ENCODE results near the gene MZF1. TPM values are rescaled to one million over a fixed set of nuclear protein-coding genes. Genes with fewer than 3 reads are reported as not detected.

The MZF1 gene
- total RNA-seq, 1 donor from 2014 or later, result 17.4 TPM

DNA sequence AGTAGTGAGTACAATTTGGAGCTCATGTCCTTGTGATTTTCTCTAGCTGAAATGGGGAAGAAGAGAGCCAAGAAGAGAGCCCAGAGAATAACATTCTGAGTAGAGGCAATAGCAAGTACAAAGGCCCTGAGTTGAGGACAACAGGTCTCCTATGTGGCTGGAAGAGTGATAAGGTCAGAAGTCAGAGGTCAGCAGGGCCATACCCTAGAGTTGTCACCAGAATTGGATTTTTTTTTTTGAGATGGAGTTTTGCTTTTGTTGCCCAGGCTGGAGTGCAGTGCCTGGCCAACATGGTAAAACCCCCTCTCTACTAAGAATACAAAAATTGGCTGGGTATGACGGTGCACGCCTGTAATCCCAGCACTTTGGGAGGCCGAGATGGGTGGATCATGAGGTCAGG lies 37.3 kb downstream of the MZF1 start:
- no peaks in the 10 kb centered on the region for H3K9me3 Mint-ChIP-seq (ENCODE audit: unreplicated experiment)
- no peak overlapping the region for H3K4me3 Mint-ChIP-seq (ENCODE audit: unreplicated experiment)
- Histone ChIP-seq H3K4me2 (ENCODE audit: low read length) (no peak overlapping the region), H3K79me2 (ENCODE audit: insufficient read depth, low read length) (no peaks in the 10 kb centered on the region), H3K36me3 (ENCODE audit: insufficient read depth, low read length) (no peaks in the 10 kb centered on the region), H3K9ac (ENCODE audit: low read length) (no peak overlapping the region), H3K4me3 (ENCODE audit: insufficient read depth, low read depth, low read length) (no peak overlapping the region), H3K9me3 (ENCODE audit: insufficient read depth, low read depth, low read length) (no peaks in the 10 kb centered on the region), H3K27me3 (ENCODE audit: insufficient read depth, low read length) (peaks cover 21% of the 10 kb centered on the region), H2AFZ (ENCODE audit: low read depth, low read length) (no peak overlapping the region), H3K27ac (ENCODE audit: low read depth, low read length) (no peak overlapping the region), H3K4me1 (ENCODE audit: insufficient read depth, low read length) (no peaks in the 10 kb centered on the region), H4K20me1 (ENCODE audit: insufficient read depth, low read length) (no peaks in the 10 kb centered on the region)
- FAIRE-seq, result no peak
- no peak for DNase-seq (ENCODE audit: low read depth)
- H3K4me1 Mint-ChIP-seq (ENCODE audit: low read depth, unreplicated experiment), result no peaks in the 10 kb centered on the region
- TF ChIP-seq, protein P1, sequence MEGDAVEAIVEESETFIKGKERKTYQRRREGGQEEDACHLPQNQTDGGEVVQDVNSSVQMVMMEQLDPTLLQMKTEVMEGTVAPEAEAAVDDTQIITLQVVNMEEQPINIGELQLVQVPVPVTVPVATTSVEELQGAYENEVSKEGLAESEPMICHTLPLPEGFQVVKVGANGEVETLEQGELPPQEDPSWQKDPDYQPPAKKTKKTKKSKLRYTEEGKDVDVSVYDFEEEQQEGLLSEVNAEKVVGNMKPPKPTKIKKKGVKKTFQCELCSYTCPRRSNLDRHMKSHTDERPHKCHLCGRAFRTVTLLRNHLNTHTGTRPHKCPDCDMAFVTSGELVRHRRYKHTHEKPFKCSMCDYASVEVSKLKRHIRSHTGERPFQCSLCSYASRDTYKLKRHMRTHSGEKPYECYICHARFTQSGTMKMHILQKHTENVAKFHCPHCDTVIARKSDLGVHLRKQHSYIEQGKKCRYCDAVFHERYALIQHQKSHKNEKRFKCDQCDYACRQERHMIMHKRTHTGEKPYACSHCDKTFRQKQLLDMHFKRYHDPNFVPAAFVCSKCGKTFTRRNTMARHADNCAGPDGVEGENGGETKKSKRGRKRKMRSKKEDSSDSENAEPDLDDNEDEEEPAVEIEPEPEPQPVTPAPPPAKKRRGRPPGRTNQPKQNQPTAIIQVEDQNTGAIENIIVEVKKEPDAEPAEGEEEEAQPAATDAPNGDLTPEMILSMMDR (IDR thresholded peaks at IDR 0.05; ENCODE audit: insufficient read depth, low read depth, low read length), result no peak
- no peak for TF ChIP-seq EZH2 (IDR thresholded peaks at IDR 0.05; ENCODE audit: insufficient read depth, low read length)
- H3K36me3 Mint-ChIP-seq (ENCODE audit: low read depth, unreplicated experiment), result no peaks in the 10 kb centered on the region
- H3K27me3 Mint-ChIP-seq (ENCODE audit: low read depth, unreplicated experiment), result peaks cover 29% of the 10 kb centered on the region
- no peak overlapping the region for H3K27ac Mint-ChIP-seq (ENCODE audit: unreplicated experiment)

DNA sequence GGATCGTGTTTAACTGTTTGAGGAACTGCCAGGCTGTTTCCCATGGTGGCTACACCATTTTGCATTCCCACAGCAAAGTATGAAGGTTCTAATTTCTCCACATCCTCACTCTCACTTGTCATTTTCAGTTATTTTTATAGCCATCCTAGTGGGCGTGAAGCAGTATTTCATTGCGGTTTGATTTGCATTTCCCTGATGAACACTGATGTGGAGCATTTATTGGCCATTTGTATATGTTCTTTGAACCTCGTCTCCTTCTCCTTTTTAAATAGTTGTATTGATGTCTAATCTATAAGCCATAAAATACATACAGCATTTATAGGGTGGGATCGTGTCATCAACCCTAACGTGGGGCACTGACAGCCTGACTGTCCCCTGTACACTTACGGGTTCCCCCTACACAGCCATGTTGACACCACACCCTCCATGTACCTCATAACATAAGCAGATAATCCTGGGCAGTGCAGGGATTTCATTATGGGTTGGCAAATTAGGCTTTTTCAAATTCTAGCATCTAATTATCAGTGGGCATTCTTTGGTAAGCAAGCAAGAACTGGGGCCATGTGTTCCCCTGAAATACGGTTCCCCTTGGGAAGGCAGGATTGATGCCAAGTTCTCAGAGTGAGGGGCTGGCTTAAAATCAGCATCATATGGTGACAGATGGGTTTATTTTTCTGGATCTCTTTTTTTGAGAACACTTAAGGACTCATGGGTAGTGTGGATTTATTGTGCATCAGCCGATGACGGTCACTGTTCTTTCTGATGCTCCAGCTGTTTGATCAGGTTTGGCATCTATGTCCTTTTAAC lies 41.9 kb downstream of the MZF1 start:
- H3K4me3 Mint-ChIP-seq (ENCODE audit: unreplicated experiment), result no peak overlapping the region
- no peaks in the 10 kb centered on the region for H3K79me2 ChIP-seq (ENCODE audit: insufficient read depth, low read length)
- no peaks in the 10 kb centered on the region for H3K9me3 ChIP-seq (ENCODE audit: insufficient read depth, low read depth, low read length)
- no peak overlapping the region for H3K9ac ChIP-seq (ENCODE audit: low read length)
- no peaks in the 10 kb centered on the region for H3K4me1 ChIP-seq (ENCODE audit: insufficient read depth, low read length)
- H3K4me3 ChIP-seq (ENCODE audit: insufficient read depth, low read depth, low read length), result no peak overlapping the region
- TF ChIP-seq EZH2 (IDR thresholded peaks at IDR 0.05; ENCODE audit: insufficient read depth, low read length), result no peak
- TF ChIP-seq, protein P1 (IDR thresholded peaks at IDR 0.05; ENCODE audit: insufficient read depth, low read depth, low read length), result no peak
- FAIRE-seq, result no peak
- H3K27ac ChIP-seq (ENCODE audit: low read depth, low read length), result no peak overlapping the region
- no peaks in the 10 kb centered on the region for H3K36me3 ChIP-seq (ENCODE audit: insufficient read depth, low read length)
- peaks cover 15% of the 10 kb centered on the region for H3K27me3 ChIP-seq (ENCODE audit: insufficient read depth, low read length)
- H3K9me3 Mint-ChIP-seq (ENCODE audit: unreplicated experiment), result no peaks in the 10 kb centered on the region
- no peak overlapping the region for H3K27ac Mint-ChIP-seq (ENCODE audit: unreplicated experiment)
- no peaks in the 10 kb centered on the region for H3K4me1 Mint-ChIP-seq (ENCODE audit: low read depth, unreplicated experiment)
- no peaks in the 10 kb centered on the region for H4K20me1 ChIP-seq (ENCODE audit: insufficient read depth, low read length)
- H2AFZ ChIP-seq (ENCODE audit: low read depth, low read length), result no peak overlapping the region
- no peak for DNase-seq (ENCODE audit: low read depth)
- H3K4me2 ChIP-seq (ENCODE audit: low read length), result no peak overlapping the region
- H3K27me3 Mint-ChIP-seq (ENCODE audit: low read depth, unreplicated experiment), result peaks cover 24% of the 10 kb centered on the region
- H3K36me3 Mint-ChIP-seq (ENCODE audit: low read depth, unreplicated experiment), result no peaks in the 10 kb centered on the region

DNA sequence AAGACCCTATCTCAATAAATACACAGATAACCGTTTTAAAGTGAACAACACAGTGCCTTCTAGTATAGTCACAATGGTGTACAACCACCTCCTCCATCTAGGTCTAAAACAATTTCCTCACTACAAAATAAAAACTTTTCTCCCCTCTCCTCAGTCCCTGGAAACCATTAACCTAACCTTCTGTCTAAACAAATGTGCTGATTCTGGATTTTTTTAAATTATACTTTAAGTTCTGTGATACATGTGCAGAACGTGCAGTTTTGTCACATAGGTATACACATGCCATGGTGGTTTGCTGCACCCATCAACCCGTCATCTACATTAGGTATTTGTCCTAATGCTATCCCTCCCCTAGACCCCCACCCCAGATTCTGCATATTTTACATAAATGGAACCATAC lies 43.7 kb downstream of the MZF1 start:
- FAIRE-seq, result no peak
- TF ChIP-seq, protein P1 (IDR thresholded peaks at IDR 0.05; ENCODE audit: insufficient read depth, low read depth, low read length), result no peak
- TF ChIP-seq EZH2 (IDR thresholded peaks at IDR 0.05; ENCODE audit: insufficient read depth, low read length), result no peak
- peaks cover 24% of the 10 kb centered on the region for H3K27me3 Mint-ChIP-seq (ENCODE audit: low read depth, unreplicated experiment)

More for the DNA sequence above, 43.7 kb downstream of the MZF1 start:
- Mint-ChIP-seq H3K4me3 (ENCODE audit: unreplicated experiment) (no peak overlapping the region), H3K4me1 (ENCODE audit: low read depth, unreplicated experiment) (no peaks in the 10 kb centered on the region), H3K36me3 (ENCODE audit: low read depth, unreplicated experiment) (no peaks in the 10 kb centered on the region), H3K27ac (ENCODE audit: unreplicated experiment) (no peak overlapping the region), H3K9me3 (ENCODE audit: unreplicated experiment) (no peaks in the 10 kb centered on the region)
- Histone ChIP-seq H3K4me2 (ENCODE audit: low read length) (no peak overlapping the region), H3K79me2 (ENCODE audit: insufficient read depth, low read length) (no peaks in the 10 kb centered on the region), H4K20me1 (ENCODE audit: insufficient read depth, low read length) (no peaks in the 10 kb centered on the region), H3K27ac (ENCODE audit: low read depth, low read length) (no peak overlapping the region), H3K4me1 (ENCODE audit: insufficient read depth, low read length) (no peaks in the 10 kb centered on the region), H3K27me3 (ENCODE audit: insufficient read depth, low read length) (peaks cover 15% of the 10 kb centered on the region), H3K9me3 (ENCODE audit: insufficient read depth, low read depth, low read length) (no peaks in the 10 kb centered on the region), H3K36me3 (ENCODE audit: insufficient read depth, low read length) (no peaks in the 10 kb centered on the region), H3K4me3 (ENCODE audit: insufficient read depth, low read depth, low read length) (no peak overlapping the region), H3K9ac (ENCODE audit: low read length) (no peak overlapping the region), H2AFZ (ENCODE audit: low read depth, low read length) (no peak overlapping the region)
- no peak for DNase-seq (ENCODE audit: low read depth)
